HG03097 (cell line): ENCODE data around the gene PPP4R4.
"Not testable (repeated sequence)": the region's sequence is repeated elsewhere in the genome, so short reads cannot be mapped to it uniquely, and the experiment has no call there.

Source experiments
- ATAC-seq: cut with Tn5 transposase; IDR thresholded peaks from one replicate; pipeline ENCODE4 v1.9.1; 2021; ENCODE audit not compliant: unreplicated experiment, low FRiP score

Gene PPP4R4

DNA sequence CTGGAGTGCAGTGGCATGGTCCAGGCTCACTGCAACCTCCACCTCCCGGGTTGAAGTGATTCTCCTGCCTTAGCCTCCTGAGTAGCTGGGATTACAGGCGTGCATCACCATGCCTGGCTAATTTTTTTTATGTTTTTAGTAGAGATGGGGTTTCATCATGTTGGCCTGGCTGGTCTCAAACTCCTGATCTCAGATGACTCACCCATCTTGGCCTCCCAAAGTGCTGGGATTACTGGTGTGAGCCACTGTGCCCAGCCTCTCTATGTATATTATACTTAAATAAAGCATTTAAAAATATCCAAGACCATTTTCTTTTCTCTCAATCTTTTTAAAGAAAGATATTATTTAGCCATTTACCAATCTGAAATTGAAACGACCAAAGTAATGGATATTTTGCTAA is 90.1 kb downstream of the PPP4R4 start:
- not testable (repeated sequence) for ATAC-seq

DNA sequence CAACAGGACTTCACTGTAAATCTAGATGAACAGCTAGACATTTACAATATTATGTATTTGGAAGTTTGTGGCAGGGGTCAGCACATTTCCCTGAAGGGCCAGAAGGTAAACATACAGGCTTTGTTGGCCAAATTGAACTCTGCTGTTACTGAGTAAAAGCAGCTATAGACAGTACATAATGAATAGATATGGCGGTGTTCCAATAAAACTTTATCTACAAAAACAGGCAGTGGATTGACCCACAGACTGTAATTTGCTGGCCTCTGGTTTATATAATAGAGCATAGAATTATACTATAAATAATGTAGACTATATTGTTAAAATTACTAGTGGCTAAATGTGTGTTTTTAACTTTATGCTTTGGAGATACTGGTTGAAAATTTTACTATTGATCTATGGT is 93.2 kb downstream of the PPP4R4 start:
- no peak for ATAC-seq

DNA sequence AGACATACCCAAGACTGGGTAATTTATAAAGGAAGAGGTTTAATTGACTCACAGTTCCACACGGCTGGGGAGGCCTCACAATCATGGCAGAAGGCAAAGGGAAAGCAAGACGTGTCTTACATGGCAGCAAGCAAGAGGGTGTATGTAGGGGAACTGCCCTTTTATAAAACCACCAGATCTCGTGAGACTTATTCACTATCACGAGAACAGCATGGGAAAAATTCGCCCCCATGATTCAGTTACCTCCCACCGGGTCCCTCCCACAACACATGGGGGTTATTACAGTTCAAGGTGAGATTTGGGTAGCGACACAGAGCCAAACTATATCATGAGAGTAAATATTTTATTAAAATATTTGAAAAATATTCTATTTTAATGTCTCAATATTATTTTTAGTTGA is 94.5 kb downstream of the PPP4R4 start:
- ATAC-seq, result not testable (repeated sequence)

GRCh38 chr14:94269156-94269555 is 95.0 kb downstream of the PPP4R4 start:
- ATAC-seq, result no peak

DNA sequence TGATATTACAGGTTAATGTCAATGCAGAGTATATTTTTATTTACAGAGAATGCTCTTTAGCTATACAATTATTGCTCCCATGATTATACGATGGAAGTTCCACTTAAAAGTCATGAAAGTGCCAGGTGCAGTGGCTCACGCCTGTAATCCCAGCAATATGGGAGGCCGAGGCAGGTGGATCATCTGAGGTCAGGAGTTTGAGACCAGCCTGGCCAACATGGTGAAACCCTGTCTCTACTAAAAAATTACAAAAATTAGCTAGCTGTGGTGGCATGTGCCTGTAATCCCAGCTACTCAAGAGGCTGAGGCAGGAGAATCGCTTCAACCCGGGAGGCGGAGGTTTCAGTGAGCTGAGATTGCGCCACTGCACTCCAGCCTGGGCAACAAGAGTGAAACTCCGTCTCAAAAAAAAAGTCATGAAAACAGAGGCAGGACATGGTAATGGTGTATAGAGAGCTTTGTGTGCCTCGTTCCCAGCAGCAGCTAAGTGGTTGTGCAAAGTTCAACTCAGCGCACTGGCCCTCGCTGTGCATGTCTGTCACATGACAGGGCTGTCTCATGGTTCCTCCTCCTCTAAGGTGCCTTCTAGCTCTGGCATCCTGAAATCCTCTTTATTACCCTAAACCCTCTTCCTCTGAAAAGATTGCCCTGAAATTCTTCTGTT is 102.9 kb downstream of the PPP4R4 start:
- not testable (repeated sequence) for ATAC-seq

DNA sequence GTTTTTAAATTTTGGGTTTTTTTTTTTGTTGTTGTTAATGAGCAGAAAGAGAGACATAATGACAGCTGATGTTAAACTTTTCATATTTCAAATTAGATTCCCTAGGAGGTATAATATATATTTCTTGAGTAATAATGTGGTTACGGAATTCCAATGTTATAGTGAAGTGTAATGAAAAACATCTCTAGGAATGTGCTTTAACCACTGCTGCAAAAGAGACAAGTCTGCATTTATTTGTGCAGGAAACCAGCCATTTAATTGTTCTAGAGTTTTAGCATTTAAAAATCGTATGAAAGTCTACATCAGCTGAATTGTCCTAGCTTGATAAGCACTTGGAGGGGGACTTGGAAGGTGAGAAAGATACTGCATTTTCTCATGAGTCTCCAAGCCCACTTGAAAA is 104.6 kb downstream of the PPP4R4 start:
- ATAC-seq, result no peak

DNA sequence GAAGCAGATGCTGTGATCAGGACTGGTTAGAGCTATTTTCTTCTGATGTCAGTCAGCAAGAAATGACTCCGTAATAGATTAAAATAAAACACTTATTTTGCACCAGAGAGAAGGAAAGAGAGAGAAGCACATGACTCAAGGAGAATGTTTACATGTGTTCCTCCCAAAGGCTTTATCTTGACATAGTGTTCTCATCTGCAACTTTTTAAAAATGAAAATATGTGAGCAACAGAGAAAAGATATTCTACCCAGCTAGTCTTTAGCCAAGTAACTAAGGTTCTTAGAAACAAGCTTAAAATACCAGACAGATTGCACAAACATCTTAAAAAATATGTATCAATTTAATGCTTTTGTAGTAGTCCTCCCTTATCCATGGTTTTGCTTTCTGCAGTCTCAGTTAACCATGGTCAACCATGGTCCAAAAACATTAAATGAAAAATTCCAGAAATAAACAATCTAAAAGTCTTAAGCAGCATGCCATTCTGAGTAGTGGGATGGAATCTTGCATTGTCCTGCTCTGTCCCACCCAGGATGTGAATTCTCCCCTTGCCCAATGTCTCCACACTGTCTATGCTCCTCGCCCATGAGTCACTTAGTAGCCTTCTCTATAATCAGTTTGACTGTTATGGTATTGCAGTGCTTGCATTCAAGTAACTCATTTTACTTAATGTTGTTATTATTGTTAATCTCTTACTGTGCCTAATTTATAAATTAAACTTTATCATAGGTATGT is 109.0 kb downstream of the PPP4R4 start:
- no peak for ATAC-seq

GRCh38 chr14:94284221-94284620 is 110.1 kb downstream of the PPP4R4 start:
- ATAC-seq, result no peak

- ATAC-seq, result no peak
These were observed 111.0 kb downstream of the PPP4R4 start for GRCh38 chr14:94285158-94285557.

- ATAC-seq, result no peak
These were observed 114.7 kb downstream of the PPP4R4 start for GRCh38 chr14:94288610-94289465.

- no peak for ATAC-seq
These were observed 116.1 kb downstream of the PPP4R4 start for GRCh38 chr14:94290197-94290596.

- no peak for ATAC-seq
These were observed 117.2 kb downstream of the PPP4R4 start for GRCh38 chr14:94291159-94291905.

- no peak for ATAC-seq
These were observed 117.9 kb downstream of the PPP4R4 start for GRCh38 chr14:94291906-94292525.

GRCh38 chr14:94292526-94292871 is 118.4 kb downstream of the PPP4R4 start:
- ATAC-seq, result no peak

GRCh38 chr14:94292872-94293577 is 118.9 kb downstream of the PPP4R4 start, which contains the start of gene SERPINA10:
TSS of gene SERPINA10 (minus strand) at chr14:94293268. CDS start at chr14:94290593, 2,675 bp downstream.
- no peak for ATAC-seq

- ATAC-seq, result no peak
These were observed 119.4 kb downstream of the PPP4R4 start for GRCh38 chr14:94293578-94293924.

DNA sequence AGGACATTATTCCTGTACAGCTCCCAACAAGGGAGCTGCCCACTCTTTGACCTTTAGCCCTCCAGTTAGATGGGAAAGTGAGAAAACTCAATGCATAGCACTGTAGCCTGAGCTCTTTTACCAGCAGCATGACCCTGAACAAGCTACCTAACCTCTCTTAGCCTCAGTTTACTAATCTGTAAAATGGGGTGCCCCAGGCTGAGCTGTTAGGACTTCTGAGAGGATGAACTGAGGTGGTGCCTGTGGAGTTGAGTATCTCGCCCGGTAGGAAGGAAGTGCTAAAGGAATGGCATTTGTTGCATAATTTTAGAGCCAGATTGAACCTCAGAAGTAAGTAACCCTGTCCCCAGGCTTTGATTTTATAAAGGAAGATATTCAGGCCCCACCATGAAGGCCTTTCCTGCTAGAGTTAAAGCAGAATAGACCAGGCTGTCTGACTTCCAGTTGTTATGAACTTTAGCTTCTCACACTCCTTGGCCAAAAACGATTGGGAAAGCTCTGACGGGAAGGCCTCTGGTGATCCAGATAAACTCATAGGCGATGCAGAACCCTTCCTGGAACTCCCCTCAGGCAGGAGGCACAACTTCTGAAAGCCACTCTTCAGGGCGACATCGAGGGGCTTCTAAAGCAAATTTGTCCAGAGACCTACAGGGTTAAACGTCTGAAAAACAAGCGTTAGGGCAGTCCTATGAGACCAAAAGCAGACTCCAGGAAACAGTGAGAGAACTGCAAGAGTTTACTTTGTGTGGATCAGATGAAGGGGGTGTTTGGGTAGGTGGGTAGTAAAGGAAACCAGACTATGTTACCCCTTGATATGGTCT is 121.4 kb downstream of the PPP4R4 start:
- no peak for ATAC-seq

GRCh38 chr14:94296181-94296545 is 122.0 kb downstream of the PPP4R4 start:
- not testable (repeated sequence) for ATAC-seq

GRCh38 chr14:94298130-94298529 is 124.0 kb downstream of the PPP4R4 start:
- ATAC-seq, result no peak
